Measurements from ENCODE around the gene CNN2. TPM values are rescaled to one million over a fixed set of nuclear protein-coding genes. Genes with fewer than 3 reads are reported as not detected.

CNN2 gene
- polyA plus RNA-seq, 1 donor from 2014 or later: 42.8 TPM

DNA sequence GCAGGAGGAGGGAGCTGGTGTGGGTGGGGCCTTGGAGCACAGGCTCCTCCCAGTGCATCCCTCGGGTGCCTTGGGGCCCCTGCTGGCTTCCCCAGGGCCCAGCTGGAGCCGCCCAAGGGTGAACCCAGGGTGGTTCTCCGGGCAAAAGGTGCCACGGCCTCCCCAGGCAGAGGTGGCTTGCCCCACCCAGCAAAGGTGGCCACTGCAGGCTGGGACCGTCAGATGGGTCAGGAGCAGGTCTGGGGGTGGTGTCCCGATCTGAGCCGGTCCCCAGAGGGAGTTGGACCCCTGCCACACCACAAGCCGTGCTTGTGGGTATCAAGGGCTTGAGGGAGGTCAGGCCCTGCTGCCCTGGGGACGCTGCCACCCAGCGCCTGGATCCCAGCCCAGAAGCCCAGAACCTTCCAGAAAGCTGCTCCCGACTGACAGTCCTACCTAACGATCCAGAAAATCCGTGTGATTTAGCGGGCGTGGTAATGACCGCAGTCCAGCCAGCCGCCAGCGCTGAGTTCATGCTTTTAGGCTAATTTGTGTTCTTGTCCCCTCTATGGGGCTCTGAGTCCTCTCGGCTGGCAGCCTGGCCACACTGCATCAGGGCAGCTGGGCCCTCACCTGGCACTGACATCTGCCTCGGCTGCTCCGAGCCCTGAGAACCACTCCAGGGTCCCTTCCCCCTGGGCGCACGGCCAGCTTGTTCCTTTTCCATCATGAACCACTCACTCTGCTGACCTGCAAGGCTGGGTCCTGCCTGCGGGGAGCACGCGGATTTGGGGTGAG is 31.2 kb upstream of the CNN2 start:
- Histone ChIP-seq H4K20me1 (ENCODE audit: insufficient read depth) (no peaks in the 10 kb centered on the region), H3K36me3 (ENCODE audit: insufficient read depth, low read length) (no peaks in the 10 kb centered on the region), H3K9ac (ENCODE audit: low read length) (no peak overlapping the region), H3F3A (ENCODE audit: insufficient read depth, low read length, poor library complexity, severe bottlenecking) (no peaks in the 10 kb centered on the region), H3K79me2 (replicated peaks; ENCODE audit: insufficient read depth, low read length) (no peaks in the 10 kb centered on the region), H3K9me2 (ENCODE audit: insufficient read depth, low read length) (no peaks in the 10 kb centered on the region), H3K27me3 (ENCODE audit: insufficient read depth, low read depth, low read length) (peaks cover 14% of the 10 kb centered on the region), H2AFZ (ENCODE audit: low read depth, low read length) (no peak overlapping the region), H3K27ac (ENCODE audit: low read length) (no peak overlapping the region), H3K9me3 (ENCODE audit: low read length) (no peaks in the 10 kb centered on the region), H3K4me2 (ENCODE audit: low read length) (no peak overlapping the region), H3K4me3 (ENCODE audit: low read length) (no peak overlapping the region)
- TF ChIP-seq EZH2 (IDR thresholded peaks at IDR 0.05; ENCODE audit: borderline replicate concordance, insufficient read depth, low read length, poor library complexity, severe bottlenecking): no peak
- TF ChIP-seq, protein P1, sequence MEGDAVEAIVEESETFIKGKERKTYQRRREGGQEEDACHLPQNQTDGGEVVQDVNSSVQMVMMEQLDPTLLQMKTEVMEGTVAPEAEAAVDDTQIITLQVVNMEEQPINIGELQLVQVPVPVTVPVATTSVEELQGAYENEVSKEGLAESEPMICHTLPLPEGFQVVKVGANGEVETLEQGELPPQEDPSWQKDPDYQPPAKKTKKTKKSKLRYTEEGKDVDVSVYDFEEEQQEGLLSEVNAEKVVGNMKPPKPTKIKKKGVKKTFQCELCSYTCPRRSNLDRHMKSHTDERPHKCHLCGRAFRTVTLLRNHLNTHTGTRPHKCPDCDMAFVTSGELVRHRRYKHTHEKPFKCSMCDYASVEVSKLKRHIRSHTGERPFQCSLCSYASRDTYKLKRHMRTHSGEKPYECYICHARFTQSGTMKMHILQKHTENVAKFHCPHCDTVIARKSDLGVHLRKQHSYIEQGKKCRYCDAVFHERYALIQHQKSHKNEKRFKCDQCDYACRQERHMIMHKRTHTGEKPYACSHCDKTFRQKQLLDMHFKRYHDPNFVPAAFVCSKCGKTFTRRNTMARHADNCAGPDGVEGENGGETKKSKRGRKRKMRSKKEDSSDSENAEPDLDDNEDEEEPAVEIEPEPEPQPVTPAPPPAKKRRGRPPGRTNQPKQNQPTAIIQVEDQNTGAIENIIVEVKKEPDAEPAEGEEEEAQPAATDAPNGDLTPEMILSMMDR (IDR thresholded peaks at IDR 0.05; ENCODE audit: poor library complexity, severe bottlenecking): no peak

DNA sequence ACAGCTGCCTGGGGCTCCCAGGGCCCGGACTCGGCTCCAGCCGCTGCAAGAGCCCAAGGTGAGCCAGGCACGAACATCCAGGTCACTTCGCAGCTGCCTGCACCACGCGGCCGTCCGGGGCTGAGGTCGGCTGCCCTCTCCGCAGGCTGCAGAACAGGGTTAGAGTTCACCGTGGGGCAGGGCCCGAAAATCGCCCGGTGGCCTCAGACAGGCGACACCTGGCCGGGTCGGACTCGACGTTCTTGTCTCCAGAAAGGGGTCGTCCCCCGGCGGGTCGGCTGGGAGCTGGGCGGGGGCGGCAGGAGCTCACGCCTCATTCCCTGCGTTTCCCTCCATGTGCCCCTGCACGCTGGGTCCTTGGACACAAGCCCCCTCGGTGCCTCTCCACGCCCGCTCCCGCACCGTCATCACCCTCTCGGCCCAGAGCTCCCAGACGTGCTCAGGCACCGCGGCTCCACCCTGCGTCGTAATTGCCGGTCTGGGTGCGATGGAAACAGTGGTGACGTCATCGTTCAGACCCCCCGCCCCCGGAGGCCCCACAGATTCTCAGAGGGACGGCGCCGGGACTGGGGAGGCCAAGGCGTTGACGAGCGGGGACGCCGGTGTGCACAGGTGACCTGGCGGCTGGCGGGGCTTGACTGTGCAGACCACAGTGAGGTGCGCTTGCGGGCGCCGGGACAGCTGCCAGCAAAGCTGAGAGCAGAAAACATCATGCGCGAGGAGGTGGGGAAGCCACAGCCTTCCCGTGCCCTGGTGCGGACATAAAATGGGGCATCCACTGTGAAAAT is 30.2 kb upstream of the CNN2 start:
- no peak overlapping the region for H2AFZ ChIP-seq (ENCODE audit: low read depth, low read length)
- no peaks in the 10 kb centered on the region for H3K9me2 ChIP-seq (ENCODE audit: insufficient read depth, low read length)
- H4K20me1 ChIP-seq (ENCODE audit: insufficient read depth): no peaks in the 10 kb centered on the region
- no peaks in the 10 kb centered on the region for H3F3A ChIP-seq (ENCODE audit: insufficient read depth, low read length, poor library complexity, severe bottlenecking)
- no peak overlapping the region for H3K4me3 ChIP-seq (ENCODE audit: low read length)
- peaks cover 21% of the 10 kb centered on the region for H3K27me3 ChIP-seq (ENCODE audit: insufficient read depth, low read depth, low read length)
- TF ChIP-seq TAF1 (IDR thresholded peaks at IDR 0.05; ENCODE audit: low read depth) (no peak), EP300 (conservative IDR thresholded peaks at IDR 0.05; ENCODE audit: poor library complexity, severe bottlenecking) (no peak), SMC3 (conservative IDR thresholded peaks at IDR 0.05; ENCODE audit: poor library complexity) (no peak), EZH2 (IDR thresholded peaks at IDR 0.05; ENCODE audit: borderline replicate concordance, insufficient read depth, low read length, poor library complexity, severe bottlenecking) (no peak), RAD21 (conservative IDR thresholded peaks at IDR 0.05) (no peak), POLR2AphosphoS5 (IDR thresholded peaks at IDR 0.05) (no peak), MXI1 (conservative IDR thresholded peaks at IDR 0.05; ENCODE audit: poor library complexity, severe bottlenecking) (no peak)
- TF ChIP-seq, protein P2, sequence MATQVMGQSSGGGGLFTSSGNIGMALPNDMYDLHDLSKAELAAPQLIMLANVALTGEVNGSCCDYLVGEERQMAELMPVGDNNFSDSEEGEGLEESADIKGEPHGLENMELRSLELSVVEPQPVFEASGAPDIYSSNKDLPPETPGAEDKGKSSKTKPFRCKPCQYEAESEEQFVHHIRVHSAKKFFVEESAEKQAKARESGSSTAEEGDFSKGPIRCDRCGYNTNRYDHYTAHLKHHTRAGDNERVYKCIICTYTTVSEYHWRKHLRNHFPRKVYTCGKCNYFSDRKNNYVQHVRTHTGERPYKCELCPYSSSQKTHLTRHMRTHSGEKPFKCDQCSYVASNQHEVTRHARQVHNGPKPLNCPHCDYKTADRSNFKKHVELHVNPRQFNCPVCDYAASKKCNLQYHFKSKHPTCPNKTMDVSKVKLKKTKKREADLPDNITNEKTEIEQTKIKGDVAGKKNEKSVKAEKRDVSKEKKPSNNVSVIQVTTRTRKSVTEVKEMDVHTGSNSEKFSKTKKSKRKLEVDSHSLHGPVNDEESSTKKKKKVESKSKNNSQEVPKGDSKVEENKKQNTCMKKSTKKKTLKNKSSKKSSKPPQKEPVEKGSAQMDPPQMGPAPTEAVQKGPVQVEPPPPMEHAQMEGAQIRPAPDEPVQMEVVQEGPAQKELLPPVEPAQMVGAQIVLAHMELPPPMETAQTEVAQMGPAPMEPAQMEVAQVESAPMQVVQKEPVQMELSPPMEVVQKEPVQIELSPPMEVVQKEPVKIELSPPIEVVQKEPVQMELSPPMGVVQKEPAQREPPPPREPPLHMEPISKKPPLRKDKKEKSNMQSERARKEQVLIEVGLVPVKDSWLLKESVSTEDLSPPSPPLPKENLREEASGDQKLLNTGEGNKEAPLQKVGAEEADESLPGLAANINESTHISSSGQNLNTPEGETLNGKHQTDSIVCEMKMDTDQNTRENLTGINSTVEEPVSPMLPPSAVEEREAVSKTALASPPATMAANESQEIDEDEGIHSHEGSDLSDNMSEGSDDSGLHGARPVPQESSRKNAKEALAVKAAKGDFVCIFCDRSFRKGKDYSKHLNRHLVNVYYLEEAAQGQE (IDR thresholded peaks at IDR 0.05; ENCODE audit: borderline replicate concordance): no peak
- TF ChIP-seq, protein P1 (IDR thresholded peaks at IDR 0.05; ENCODE audit: poor library complexity, severe bottlenecking): no peak
- no peaks in the 10 kb centered on the region for H3K79me2 ChIP-seq (replicated peaks; ENCODE audit: insufficient read depth, low read length)
- no peak overlapping the region for H3K27ac ChIP-seq (ENCODE audit: low read length)
- no peak overlapping the region for H3K9ac ChIP-seq (ENCODE audit: low read length)
- H3K4me2 ChIP-seq (ENCODE audit: low read length): no peak overlapping the region
- H3K9me3 ChIP-seq (ENCODE audit: low read length): no peaks in the 10 kb centered on the region
- no peaks in the 10 kb centered on the region for H3K36me3 ChIP-seq (ENCODE audit: insufficient read depth, low read length)

Measured in neural cell (in vitro differentiated cells).